B cell (primary cell): Measurements from ENCODE around the gene RNF39. TPM values are rescaled to one million over a fixed set of nuclear protein-coding genes. Genes with fewer than 3 reads are reported as not detected.

Source experiments
- ATAC-seq: fragments of 200-7000 bp; cut with Tn5 transposase; one replicate; pipeline ENCODE4 v1.10.0; 2021; ENCODE audit warnings: low read depth, mild to moderate bottlenecking, moderate number of reproducible peaks, moderate library complexity
- CTCF ChIA-PET: fragments of 350-600 bp; sonication (Branson Sonifier 250); formaldehyde crosslinking; loops from one replicate; lab custom pipeline; 2021; ENCODE audit warnings: antibody characterized with exemption, inconsistent platforms; lab: Charles Lee
- POLR2A ChIA-PET: fragments of 350-600 bp; sonication (Branson Sonifier 250); formaldehyde crosslinking; loops from one replicate; lab custom pipeline; 2021; ENCODE audit warnings: antibody characterized with exemption; lab: Charles Lee
- DNase-seq: peaks from one replicate; pipeline ENCODE4 v3.0.0; 2013
- H2AFZ ChIP-seq: 2 replicates; pipeline ENCODE4 v1.6.1; 2012; ENCODE audit warnings: mild to moderate bottlenecking, low read depth, low read length; ENCODE audit not compliant: insufficient read depth, poor library complexity, severe bottlenecking
- H3K27ac ChIP-seq, 2 donors: 1 replicate in 1 of 2; 2 replicates in 1 of 2; pipeline ENCODE4 v1.5.1; 2012 to 2013; ENCODE audit warnings: low read length in 2 of 2, mild to moderate bottlenecking in 2 of 2, moderate library complexity in 1 of 2
- H3K27me3 ChIP-seq, 4 experiments: fragments of 200-600 bp in 1 of 4; sonication (generic) in 1 of 4; replicated peaks in 1 of 4; 1 replicate in 2 of 4; 2 replicates in 2 of 4; pipeline versions ENCODE4 v1.6.1 to v1.7.0; 2013 to 2016; ENCODE audit warnings: low read length in 3 of 4, mild to moderate bottlenecking in 2 of 4, mixed read lengths in 1 of 4, moderate library complexity in 1 of 4; ENCODE audit not compliant: insufficient read depth in 4 of 4, control insufficient read depth in 3 of 4; ENCODE audit errors: control extremely low read depth in 1 of 4
- H3K36me3 ChIP-seq, 2 experiments: replicated peaks in 1 of 2; 1 replicate in 1 of 2; 2 replicates in 1 of 2; pipeline versions ENCODE4 v1.6.1 to v1.7.1; 2013; ENCODE audit warnings: low read length in 1 of 2; ENCODE audit not compliant: insufficient read depth in 2 of 2, control insufficient read depth in 1 of 2; ENCODE audit errors: control extremely low read depth in 1 of 2, extremely low read depth in 1 of 2
- H3K4me1 ChIP-seq, 2 donors: fragments of 200-600 bp in 1 of 2; sonication (generic) in 1 of 2; 1 replicate in 1 of 2; 2 replicates in 1 of 2; pipeline versions ENCODE4 v1.5.1 to v1.6.1; 2013 to 2017; ENCODE audit warnings: low read length in 2 of 2; ENCODE audit not compliant: control insufficient read depth in 2 of 2, insufficient read depth in 2 of 2
- H3K4me2 ChIP-seq: replicated peaks from 2 replicates; pipeline ENCODE3; 2012; ENCODE audit warnings: mild to moderate bottlenecking, low read depth, low read length; ENCODE audit not compliant: poor library complexity, severe bottlenecking
- H3K4me3 ChIP-seq, 5 experiments: fragments of 200-600 bp in 1 of 5; sonication (generic) in 1 of 5; 1 replicate in 3 of 5; 2 replicates in 2 of 5; pipeline versions ENCODE4 v1.5.1 to v1.7.0; 2011 to 2016; ENCODE audit warnings: low read length in 4 of 5, mild to moderate bottlenecking in 4 of 5, low read depth in 2 of 5, control low read depth in 1 of 5, moderate library complexity in 1 of 5; ENCODE audit not compliant: insufficient read depth in 1 of 5; ENCODE audit errors: control extremely low read depth in 1 of 5, extremely low read depth in 1 of 5
- H3K79me2 ChIP-seq: fragments of 200-600 bp; sonication (generic); one replicate; pipeline ENCODE4 v1.6.0; 2016; ENCODE audit warnings: low read length; ENCODE audit not compliant: control insufficient read depth, insufficient read depth
- H3K9ac ChIP-seq: fragments of 200-600 bp; sonication (generic); 2 replicates; pipeline ENCODE4 v1.6.1; 2017; ENCODE audit warnings: mild to moderate bottlenecking, low read length, moderate library complexity
- H3K9me3 ChIP-seq, 3 donors: one replicate each; pipeline versions ENCODE4 v1.6.1 to v1.7.1; 2013; ENCODE audit warnings: low read length in 2 of 3; ENCODE audit not compliant: control insufficient read depth in 2 of 3, insufficient read depth in 1 of 3; ENCODE audit errors: control extremely low read depth in 1 of 3
- H4K20me1 ChIP-seq: 2 replicates; pipeline ENCODE4 v1.6.0; 2012; ENCODE audit warnings: mild to moderate bottlenecking, low read length; ENCODE audit not compliant: insufficient read depth, control insufficient read depth, poor library complexity, severe bottlenecking
- H3K27ac Mint-ChIP-seq: one replicate; pipeline ENCODE4 v1.8.0; 2021; ENCODE audit warnings: mixed read lengths
- H3K27me3 Mint-ChIP-seq: one replicate; pipeline ENCODE4 v1.8.0; 2021; ENCODE audit warnings: mixed read lengths
- H3K4me1 Mint-ChIP-seq: one replicate; pipeline ENCODE4 v1.8.0; 2021; ENCODE audit warnings: mixed read lengths
- H3K4me3 Mint-ChIP-seq: one replicate; pipeline ENCODE4 v1.8.0; 2021; ENCODE audit warnings: mixed read lengths
- H3K9me3 Mint-ChIP-seq: one replicate; pipeline ENCODE4 v1.8.0; 2022; ENCODE audit warnings: mixed read lengths; ENCODE audit not compliant: insufficient read depth
- CTCF ChIP-seq: fragments of 200-600 bp; IDR thresholded peaks from one replicate; pipeline ENCODE4 v1.8.0; 2022; ENCODE audit warnings: antibody characterized with exemption, mild to moderate bottlenecking
- EZH2 ChIP-seq: IDR thresholded peaks from 2 replicates; pipeline ENCODE4 v1.6.1; 2012; ENCODE audit warnings: borderline replicate concordance, low read depth, mild to moderate bottlenecking, moderate library complexity, low read length; ENCODE audit not compliant: insufficient read depth, poor library complexity, severe bottlenecking
- WGBS: methylation state at CpG from one replicate; pipeline ENCODE4 v1.1.5; 2013; ENCODE audit warnings: missing lambda C conversion rate; ENCODE audit not compliant: insufficient coverage; 5-methylcytosine and 5-hydroxymethylcytosine counted together
- intact Hi-C: fragments of 100-400 bp; cut with micrococcal nuclease; formaldehyde crosslinking; loops from one replicate; pipeline ENCODE4 v1.10.0; 2022
- polyA plus RNA-seq: library from polyadenylated mRNA; depleted of rRNA; stranded (reverse); fragments of >200 nt; gene quantifications from 2 replicates; pipeline ENCODE4 v1.2.3, GENCODE V29; 2012
- total RNA-seq, 2 donors: library from RNA; stranded (reverse); fragments of 120-200 nt in 1 of 2; gene quantifications; 1 replicate in 1 of 2; 2 replicates in 1 of 2; pipeline versions ENCODE4 v1.2.3 to v1.2.4, GENCODE V29; 2013 to 2022

RNF39 gene
- total and polyA plus RNA-seq, 2 donors (not counting 1 experiment from before 2014, with no cell fraction given), result not detected

DNA sequence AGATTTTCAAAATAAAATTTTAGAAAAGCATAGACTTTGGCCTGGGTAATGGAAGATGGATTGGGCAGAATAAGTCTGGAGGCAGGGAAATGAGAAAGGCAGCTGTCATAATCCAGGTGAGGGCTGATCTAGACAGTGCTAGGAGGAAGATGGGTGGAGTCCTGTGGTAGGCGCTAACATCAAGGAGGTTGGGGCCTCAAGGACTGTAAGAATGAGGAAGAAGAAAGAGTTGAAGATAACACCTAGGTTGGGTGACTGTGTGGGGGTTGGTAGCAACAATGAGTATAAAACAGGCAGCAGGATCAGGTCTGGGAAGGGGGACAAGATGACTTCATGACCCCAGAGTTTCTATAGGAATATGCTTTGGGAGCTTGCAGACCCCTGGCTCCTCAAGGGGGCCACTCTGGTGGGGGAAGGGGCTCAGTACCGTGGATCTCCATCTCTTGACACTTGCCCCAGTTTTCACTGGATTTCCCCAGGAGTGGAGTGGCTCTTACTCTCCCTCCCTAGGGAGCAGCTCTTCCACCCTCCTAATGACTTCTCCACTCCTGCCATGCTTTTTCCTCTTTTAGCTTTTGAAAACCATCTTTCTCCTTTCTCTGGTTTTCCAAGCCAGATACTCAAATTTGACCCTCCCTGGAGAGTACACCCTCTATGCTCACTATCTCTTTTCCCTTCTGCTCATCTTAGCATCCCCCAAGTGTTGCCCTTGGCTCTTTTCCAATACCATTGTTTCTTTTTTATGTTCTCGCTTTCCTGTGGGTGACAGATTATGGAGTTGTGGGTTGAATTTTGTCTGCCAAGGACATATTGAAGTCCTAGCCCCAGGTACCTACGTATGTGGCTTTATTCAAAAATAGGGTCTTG is 22.6 kb upstream of the RNF39 start:
- Histone ChIP-seq H3K36me3 (no peaks in the 10 kb centered on the region), H3K4me2 (no peak overlapping the region), H3K4me3 (no peak overlapping the region), H3K4me1 (peaks cover 35 to 41% of the 10 kb centered on the region in 2 donors), H3K9me3 (peaks cover 0 to 13% (median 0%) of the 10 kb centered on the region in 3 donors), H2AFZ (no peak overlapping the region), H3K9ac (no peak overlapping the region), H4K20me1 (no peaks in the 10 kb centered on the region), H3K27ac (no peak overlapping the region), H3K79me2 (no peaks in the 10 kb centered on the region), H3K27me3 (peaks cover 3 to 68% (median 42%) of the 10 kb centered on the region in 4 experiments)
- CTCF ChIA-PET, result interaction anchor here (0.8 to 1.4 kb wide), 2 partner anchors 31 to 33 kb away, joined by 3 to 4 read pairs; no protein-coding TSS in a partner anchor
- no peak for ATAC-seq
- no peak overlapping the region for H3K4me3 Mint-ChIP-seq
- DNase-seq, result no peak
- peaks cover 74% of the 10 kb centered on the region for H3K27me3 Mint-ChIP-seq
- H3K4me1 Mint-ChIP-seq, result peaks cover 30% of the 10 kb centered on the region
- 64% methylated on average over 3 of the region's 4 CpGs for WGBS
- H3K27ac Mint-ChIP-seq, result no peak overlapping the region
- TF ChIP-seq CTCF, result no peak
- TF ChIP-seq EZH2, result no peak
- POLR2A ChIA-PET, result interaction anchor here (0.5 kb wide), 1 partner anchor 448 kb away, joined by 3 read pairs; no protein-coding TSS in a partner anchor
- intact Hi-C loops, result no loop called here
- H3K9me3 Mint-ChIP-seq, result no peaks in the 10 kb centered on the region

DNA sequence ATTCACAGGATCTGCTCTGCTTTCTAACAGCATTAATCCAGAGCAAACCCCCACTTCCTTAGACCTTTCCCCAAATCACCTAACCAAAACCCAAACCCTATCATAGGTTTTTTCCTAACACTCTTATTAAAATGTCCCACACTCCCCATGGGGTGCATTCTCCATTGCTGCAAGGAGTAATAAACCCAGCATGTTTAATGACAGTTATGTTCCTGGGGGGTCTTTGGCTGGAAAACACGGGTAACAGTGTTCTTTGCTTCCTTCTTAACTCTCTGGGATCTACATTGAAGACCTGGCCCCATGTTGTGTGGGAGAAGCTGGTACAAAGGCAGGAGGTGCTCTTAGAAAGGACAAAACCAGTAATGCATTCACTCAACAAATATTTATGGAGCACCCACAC is 21.3 kb upstream of the RNF39 start:
- Histone ChIP-seq H3K9me3 (peaks cover 0 to 12% (median 0%) of the 10 kb centered on the region in 3 donors), H3K4me2 (no peak overlapping the region), H4K20me1 (no peaks in the 10 kb centered on the region), H3K79me2 (no peaks in the 10 kb centered on the region), H3K9ac (no peak overlapping the region), H2AFZ (no peak overlapping the region), H3K27me3 (peaks cover 3 to 75% (median 48%) of the 10 kb centered on the region in 4 experiments), H3K4me3 (no peak overlapping the region), H3K27ac (no peak overlapping the region), H3K36me3 (no peaks in the 10 kb centered on the region), H3K4me1 (peaks cover 22 to 29% of the 10 kb centered on the region in 2 donors)
- Mint-ChIP-seq H3K4me1 (peaks cover 21% of the 10 kb centered on the region), H3K27ac (no peak overlapping the region), H3K4me3 (no peak overlapping the region), H3K9me3 (no peaks in the 10 kb centered on the region), H3K27me3 (peaks cover 85% of the 10 kb centered on the region)
- WGBS, result 60% methylated on average over 1 of the region's 1 CpG
- ChIA-PET POLR2A (no interaction called here), CTCF (interaction anchor here (0.8 kb wide), 1 partner anchor 34 kb away, joined by 3 read pairs; no protein-coding TSS in a partner anchor)
- DNase-seq (no peak), ATAC-seq (no peak)
- no peak for TF ChIP-seq CTCF
- no peak for TF ChIP-seq EZH2
- intact Hi-C loops, result no loop called here
